ENCODE results near the gene FAM186B. TPM values are rescaled to one million over a fixed set of nuclear protein-coding genes. Genes with fewer than 3 reads are reported as not detected.

FAM186B gene
- total RNA-seq, 1 donor from 2014 or later: 0.75 TPM

GRCh38 chr12:49626169-49626835 is 20.9 kb upstream of the FAM186B start:
- Histone ChIP-seq H3K27me3 (no peaks in the 10 kb centered on the region), H3K4me3 (no peak overlapping the region), H3K36me3 (no peaks in the 10 kb centered on the region), H3K9me3 (no peaks in the 10 kb centered on the region), H3K27ac (no peak overlapping the region), H3K4me1 (peaks cover 18% of the 10 kb centered on the region)
- DNase-seq: no peak
- intact Hi-C loops (cut with DNase I): no loop called here
- ATAC-seq: no peak
- TF ChIP-seq CTCF (IDR thresholded peaks at IDR 0.05): no peak

- ATAC-seq (no peak), DNase-seq (no peak)
- TF ChIP-seq CTCF (IDR thresholded peaks at IDR 0.05): no peak
- Histone ChIP-seq H3K9me3 (no peaks in the 10 kb centered on the region), H3K4me1 (peaks cover 20% of the 10 kb centered on the region), H3K36me3 (no peaks in the 10 kb centered on the region), H3K27ac (no peak overlapping the region), H3K27me3 (no peaks in the 10 kb centered on the region), H3K4me3 (no peak overlapping the region)
- intact Hi-C loops (cut with DNase I): no loop called here
These were observed 19.6 kb upstream of the FAM186B start for GRCh38 chr12:49624921-49625577.

DNA sequence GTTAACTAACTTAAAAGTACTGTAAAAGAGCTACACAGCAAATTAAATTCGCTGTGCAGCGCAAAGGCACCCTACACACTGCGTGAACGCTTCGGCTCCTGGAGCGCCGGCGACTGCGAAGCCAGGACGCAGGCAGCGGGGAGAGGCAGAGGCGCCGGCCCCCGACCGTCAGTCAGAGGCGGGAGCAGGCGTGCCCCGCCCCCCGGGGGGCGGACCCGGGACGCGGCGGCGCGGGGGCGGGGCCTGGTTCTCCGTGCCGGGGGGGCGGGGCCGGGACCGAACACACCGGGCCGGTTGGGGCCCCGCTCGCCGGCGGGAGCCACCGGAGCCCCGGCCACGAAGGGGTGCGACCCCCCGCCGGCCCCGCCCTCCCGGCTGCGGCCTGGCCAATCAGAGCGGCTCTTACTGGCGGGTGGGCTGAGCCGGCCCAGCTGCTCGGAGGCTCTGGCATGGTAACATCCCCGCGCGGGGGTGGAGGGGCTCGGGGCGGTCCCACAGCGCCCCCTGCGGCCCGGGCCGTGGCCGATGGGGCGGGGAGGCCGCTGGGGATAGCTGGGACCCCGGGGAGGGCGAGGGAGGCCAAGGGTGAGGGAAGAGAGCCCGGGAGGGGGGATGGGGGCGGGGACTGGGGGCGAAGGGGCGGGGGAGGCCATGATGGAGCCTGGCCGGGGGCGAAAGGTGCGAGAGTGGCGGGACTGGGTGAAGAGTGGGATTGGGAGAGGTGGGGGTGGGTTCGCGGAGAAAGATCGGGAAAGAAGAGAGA is 17.9 kb upstream of the FAM186B start, which contains the start of gene PRPF40B:
TSS of gene PRPF40B (plus strand) at position 420 of the 763 bp plus-strand sequence. CDS start at position 450, 30 bp downstream.
- no peaks in the 10 kb centered on the region for H3K9me3 ChIP-seq
- TF ChIP-seq CTCF (IDR thresholded peaks at IDR 0.05): peak; percentile 44
- DNase-seq (peak; percentile 94), ATAC-seq (peak; percentile 96)
- intact Hi-C loops (cut with DNase I): no loop called here
- H3K27me3 ChIP-seq: no peaks in the 10 kb centered on the region
- peak within 1 kb of the TSS; percentile 82 for H3K27ac ChIP-seq
- peak within 1 kb of the TSS; percentile 57 for H3K4me3 ChIP-seq
- no peaks in the 10 kb centered on the region for H3K36me3 ChIP-seq
- H3K4me1 ChIP-seq: peaks cover 20% of the 10 kb centered on the region

- Histone ChIP-seq H3K9me3 (no peaks in the 10 kb centered on the region), H3K27me3 (no peaks in the 10 kb centered on the region), H3K36me3 (no peaks in the 10 kb centered on the region), H3K4me3 (peak overlapping the region; percentile 57), H3K4me1 (peaks cover 20% of the 10 kb centered on the region), H3K27ac (peak overlapping the region; percentile 82)
- DNase-seq (no peak), ATAC-seq (peak; percentile 17)
- intact Hi-C loops (cut with DNase I): no loop called here
- no peak for TF ChIP-seq CTCF (IDR thresholded peaks at IDR 0.05)
These were observed 17.2 kb upstream of the FAM186B start for GRCh38 chr12:49622501-49623141.

GRCh38 chr12:49621651-49622500 is 16.4 kb upstream of the FAM186B start:
- Histone ChIP-seq H3K4me1 (peaks cover 20% of the 10 kb centered on the region), H3K27ac (peak overlapping the region; percentile 82), H3K27me3 (no peaks in the 10 kb centered on the region), H3K4me3 (peak overlapping the region; percentile 57), H3K36me3 (no peaks in the 10 kb centered on the region), H3K9me3 (no peaks in the 10 kb centered on the region)
- no peak for TF ChIP-seq CTCF (IDR thresholded peaks at IDR 0.05)
- DNase-seq: no peak
- intact Hi-C loops (cut with DNase I): no loop called here
- ATAC-seq: no peak
